GM12891 (cell line): ENCODE measurements around the gene MRPL55.

ENCODE experiments used
- POLR2A ChIP-seq: IDR thresholded peaks from 2 replicates; pipeline ENCODE4 v1.6.1; 2011; ENCODE audit warnings: low read depth, low read length, control low read depth
- POLR2AphosphoS5 ChIP-seq: IDR thresholded peaks from 2 replicates; pipeline ENCODE4 v1.6.1; 2011; ENCODE audit warnings: low read depth, low read length, control low read depth
- POU2F2 ChIP-seq: IDR thresholded peaks from 2 replicates; pipeline ENCODE4 v1.6.1; 2011; ENCODE audit warnings: low read depth, mild to moderate bottlenecking, control low read depth, low read length, moderate library complexity
- TAF1 ChIP-seq: IDR thresholded peaks from 2 replicates; pipeline ENCODE4 v1.6.1; 2011; ENCODE audit warnings: low read depth, low read length, control low read depth

GRCh38 chr1:228064741-228065542 lies 44.2 kb downstream of the MRPL55 start:
- TF ChIP-seq POLR2A (no peak), POU2F2 (no peak), TAF1 (no peak), POLR2AphosphoS5 (no peak)
